Measurements from ENCODE around the gene OR14C36.
"Not testable (repeated sequence)": the region's sequence is repeated elsewhere in the genome, so short reads cannot be mapped to it uniquely, and the experiment has no call there.

The OR14C36 gene
- 0 to 0.44 (median 0) reads per million in 17 experiments for total RNA-seq

DNA sequence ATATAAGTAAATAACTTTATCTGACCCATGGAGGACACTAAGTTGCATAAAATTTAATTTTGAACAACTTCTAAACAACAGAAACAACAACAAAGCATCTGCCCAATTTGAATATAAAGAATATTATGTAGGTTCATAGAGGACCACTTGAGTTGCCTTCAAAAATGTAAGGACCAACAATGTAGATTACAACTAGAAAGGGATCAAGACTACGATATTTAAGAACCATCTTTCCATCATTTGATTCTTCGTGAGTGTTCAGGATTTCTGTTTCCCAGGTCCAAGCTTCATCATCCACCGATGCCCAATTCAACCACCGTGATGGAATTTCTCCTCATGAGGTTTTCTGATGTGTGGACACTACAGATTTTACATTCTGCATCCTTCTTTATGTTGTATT, at the start of gene OR14C36:
TSS of gene OR14C36 (plus strand) at position 301 of the 400 bp plus-strand sequence. CDS start at position 301, 0 bp downstream.
- no peak for DNase-seq

GRCh38 chr1:248303324-248303723, 45.3 kb upstream of the OR14C36 start, which contains the start of gene OR2T12:
Gene OR2T12, minus strand, starts transcription at chr1:248303424. Its CDS starts 7,846 bp downstream, at chr1:248295578.
- no peak for DNase-seq

- not testable (repeated sequence) for DNase-seq
Measured at GRCh38 chr1:248305672-248306071, 42.9 kb upstream of the OR14C36 start.

GRCh38 chr1:248306103-248306502, 42.5 kb upstream of the OR14C36 start:
- DNase-seq: no peak

GRCh38 chr1:248306740-248307139, 41.8 kb upstream of the OR14C36 start:
- DNase-seq: not testable (repeated sequence)

DNA sequence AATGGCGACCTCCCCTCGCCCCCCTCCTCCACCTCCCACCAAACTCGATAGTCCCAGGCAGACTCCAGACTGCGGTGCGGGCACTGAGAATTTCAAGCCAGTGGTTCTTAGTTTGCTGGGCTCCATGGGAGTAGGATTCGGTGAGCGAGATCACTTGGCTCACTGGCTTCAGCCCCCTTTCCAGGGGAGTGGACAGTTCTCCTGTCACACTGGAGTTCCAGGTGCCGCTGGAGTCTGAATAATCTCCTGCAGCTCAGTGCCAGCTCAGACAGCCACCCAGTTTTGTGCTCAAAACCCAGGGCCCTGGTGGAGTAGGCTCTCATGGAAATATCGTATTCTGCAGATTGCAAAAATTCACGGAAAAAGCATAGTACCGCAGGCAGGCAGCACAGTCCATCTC, 31.8 kb upstream of the OR14C36 start:
- DNase-seq: no peak

DNA sequence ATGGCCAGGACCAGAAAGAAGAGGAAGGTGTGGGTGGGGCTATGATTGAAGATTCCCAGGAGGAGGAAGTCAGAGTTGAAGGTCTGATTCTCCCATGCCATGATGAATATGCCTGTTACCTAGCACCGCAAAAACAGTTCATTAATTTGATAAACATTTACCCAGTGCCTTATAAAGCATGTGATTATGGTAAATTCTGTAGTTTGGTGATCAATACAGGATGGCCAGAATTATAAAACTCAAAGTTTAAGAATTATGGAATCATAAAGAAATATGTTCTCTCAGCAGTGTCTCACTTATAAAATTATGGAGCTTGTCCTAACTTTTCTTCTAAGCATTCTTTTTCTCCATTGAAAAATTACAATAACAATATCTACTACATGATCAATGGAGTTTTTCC, 24.1 kb upstream of the OR14C36 start, which contains the start of gene OR2M7:
TSS of gene OR2M7 (minus strand) at position 101 of the 400 bp plus-strand sequence. CDS start at position 101, 0 bp downstream.
- no peak for DNase-seq

DNA sequence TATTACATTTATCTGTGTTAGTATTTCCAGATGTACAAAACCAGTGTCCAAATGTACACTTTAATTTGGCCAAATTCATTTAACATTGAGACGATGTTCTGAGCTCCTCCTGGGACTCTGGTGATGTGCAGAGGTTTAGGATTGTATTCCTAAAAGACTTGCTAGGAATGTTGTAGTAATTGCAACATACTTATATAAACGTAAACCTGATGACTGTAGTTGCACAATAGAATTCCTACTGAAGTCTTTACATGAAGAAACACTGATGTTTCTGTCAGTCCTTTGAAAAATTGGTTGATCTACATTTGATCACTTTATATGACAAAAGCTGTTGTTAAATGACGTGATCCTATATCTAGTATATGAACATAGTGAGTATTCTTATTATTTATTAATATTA, 5.1 kb upstream of the OR14C36 start:
- no peak for DNase-seq

DNA sequence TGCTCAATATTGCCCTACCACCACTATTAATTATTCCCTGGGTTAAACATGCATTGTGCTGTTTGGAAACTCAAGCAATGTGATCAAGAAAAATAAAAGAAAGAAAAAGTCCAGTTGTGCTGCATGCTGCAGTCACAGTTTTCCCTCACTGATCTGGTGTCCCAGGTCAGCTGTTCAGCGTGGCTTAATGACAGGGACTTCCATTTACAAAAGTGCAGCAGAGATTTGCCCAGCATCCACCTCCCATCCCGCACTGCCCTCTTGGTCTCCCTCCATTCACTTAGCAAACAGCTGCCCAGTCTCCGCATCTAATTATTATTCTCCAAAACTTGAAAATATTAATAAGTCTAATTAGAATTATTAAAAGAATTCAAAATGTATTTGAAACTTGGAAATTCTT, 10.8 kb downstream of the OR14C36 start:
- no peak for DNase-seq

DNA sequence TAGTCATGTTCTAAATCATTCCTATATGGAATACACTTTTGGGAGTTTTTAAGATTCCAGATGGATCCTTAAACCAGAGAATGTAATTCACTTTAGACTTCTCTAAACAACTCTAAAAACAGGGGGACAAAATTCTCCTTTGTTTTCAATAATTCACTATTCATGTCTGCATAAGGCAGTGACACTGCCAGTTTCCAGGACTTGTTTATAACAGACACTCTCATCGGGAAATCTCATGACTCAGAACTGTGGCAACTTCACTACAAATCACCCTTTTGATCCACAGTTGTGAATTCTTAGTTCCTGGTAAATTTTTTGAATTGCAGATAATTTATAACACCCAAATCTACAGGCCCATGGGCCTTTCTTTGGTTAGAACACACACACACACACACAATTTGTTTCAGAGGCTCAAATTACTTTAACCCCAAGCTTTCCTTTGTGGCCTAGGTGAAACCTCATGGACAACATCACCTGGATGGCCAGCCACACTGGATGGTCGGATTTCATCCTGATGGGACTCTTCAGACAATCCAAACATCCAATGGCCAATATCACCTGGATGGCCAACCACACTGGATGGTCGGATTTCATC, 12.6 kb downstream of the OR14C36 start, which contains the start of gene OR2T4:
TSS of gene OR2T4 (plus strand) at position 545 of the 595 bp plus-strand sequence. CDS start at position 545, 0 bp downstream.
- DNase-seq: peak in 1 of 4 experiments; percentile 3

GRCh38 chr1:248366609-248367008, 18.0 kb downstream of the OR14C36 start:
- no peak for DNase-seq

GRCh38 chr1:248372394-248372793, 23.8 kb downstream of the OR14C36 start:
- DNase-seq: no peak

GRCh38 chr1:248373761-248374160, 25.2 kb downstream of the OR14C36 start:
- no peak for DNase-seq

DNA sequence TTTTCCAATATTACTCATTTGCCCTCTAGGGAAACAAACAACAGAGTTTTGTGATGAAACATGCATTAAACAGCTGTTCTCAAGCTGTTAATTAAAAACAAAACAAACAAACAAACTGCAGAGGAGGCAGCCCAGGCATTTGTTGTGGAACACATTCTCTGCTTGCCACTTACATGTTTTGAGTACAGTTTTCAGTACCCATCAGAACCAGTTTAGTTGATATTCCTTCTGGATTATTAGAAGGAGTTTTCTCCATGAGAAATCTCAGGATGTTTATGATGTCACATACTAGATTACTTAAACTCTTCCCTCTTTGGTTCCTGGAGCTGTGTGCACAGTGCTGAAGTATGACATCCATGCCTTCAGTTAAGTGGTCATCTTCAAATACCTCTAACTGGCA, 26.9 kb downstream of the OR14C36 start, which contains the start of gene OR2T6:
TSS of gene OR2T6 (plus strand) at position 301 of the 400 bp plus-strand sequence. CDS start 11,863 bp downstream, outside the sequence.
- DNase-seq: no peak

DNA sequence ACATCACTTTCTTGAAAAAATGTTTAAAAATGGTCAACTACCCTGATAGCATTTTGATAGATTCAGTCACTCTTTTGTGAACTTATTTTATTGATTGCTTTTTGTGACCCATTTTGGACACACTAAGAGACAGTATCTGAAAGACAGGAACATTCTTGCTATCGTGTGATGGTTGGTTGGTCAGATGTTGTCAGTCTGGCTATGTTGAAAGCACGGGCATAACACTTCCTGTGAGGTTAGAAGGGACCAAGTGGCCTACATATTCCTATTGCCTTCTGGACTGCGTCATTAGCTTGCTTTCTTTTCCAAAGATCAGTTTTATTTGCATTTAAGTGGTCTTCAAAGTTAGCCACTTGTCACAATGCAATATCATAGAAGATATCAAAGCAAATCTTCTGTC, 28.3 kb downstream of the OR14C36 start:
- no peak for DNase-seq

- no peak for DNase-seq
Measured at GRCh38 chr1:248380854-248381253, 32.3 kb downstream of the OR14C36 start.

DNA sequence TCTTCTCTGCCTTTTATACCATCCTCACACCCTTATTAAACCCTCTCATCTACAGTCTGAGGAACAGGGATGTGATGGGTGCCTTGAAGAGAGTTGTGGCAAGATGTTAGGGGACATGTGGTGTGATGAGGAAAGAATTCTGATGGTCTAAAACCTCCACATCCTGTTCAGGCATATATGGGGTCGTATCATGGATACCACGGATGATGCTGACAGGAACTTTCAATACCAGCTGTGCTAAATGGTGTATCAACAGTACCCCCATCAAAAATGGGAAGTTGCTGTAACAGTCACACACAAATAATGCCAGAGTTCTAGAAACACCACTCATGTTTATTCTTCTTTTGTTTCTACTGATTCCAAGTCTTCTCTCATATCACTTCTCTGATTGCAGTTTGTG, 39.9 kb downstream of the OR14C36 start:
- no peak for DNase-seq

DNA sequence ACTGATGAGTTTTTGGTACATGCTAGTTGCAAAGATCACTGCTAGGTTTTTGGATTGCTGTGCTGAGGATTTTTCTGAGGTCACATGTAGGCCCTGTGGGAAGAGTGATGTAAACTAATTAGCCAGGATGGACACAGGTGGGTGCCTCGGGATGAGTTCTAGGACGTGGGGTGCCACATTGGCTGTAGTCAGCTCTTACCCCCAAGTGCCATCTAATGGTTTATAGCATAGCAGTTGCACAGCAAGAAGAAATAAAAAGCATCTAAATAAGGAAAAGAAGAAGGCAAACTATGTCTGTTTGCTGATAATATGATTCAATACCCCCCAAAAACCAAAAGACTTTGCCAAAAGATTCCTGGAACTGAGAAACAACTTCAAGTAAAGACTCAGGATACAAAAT, 44.5 kb downstream of the OR14C36 start:
- no peak for DNase-seq
